ENCODE measurements around the gene ACTR6. TPM values are rescaled to one million over a fixed set of nuclear protein-coding genes. Genes with fewer than 3 reads are reported as not detected.
A peak's percentile ranks its signal among the peaks of the same experiment; 100 is the strongest.
"Not testable (repeated sequence)": the region's sequence is repeated elsewhere in the genome, so short reads cannot be mapped to it uniquely, and the experiment has no call there.

The ACTR6 gene
- total RNA-seq, 1 donor from 2014 or later, result 7.9 TPM

DNA sequence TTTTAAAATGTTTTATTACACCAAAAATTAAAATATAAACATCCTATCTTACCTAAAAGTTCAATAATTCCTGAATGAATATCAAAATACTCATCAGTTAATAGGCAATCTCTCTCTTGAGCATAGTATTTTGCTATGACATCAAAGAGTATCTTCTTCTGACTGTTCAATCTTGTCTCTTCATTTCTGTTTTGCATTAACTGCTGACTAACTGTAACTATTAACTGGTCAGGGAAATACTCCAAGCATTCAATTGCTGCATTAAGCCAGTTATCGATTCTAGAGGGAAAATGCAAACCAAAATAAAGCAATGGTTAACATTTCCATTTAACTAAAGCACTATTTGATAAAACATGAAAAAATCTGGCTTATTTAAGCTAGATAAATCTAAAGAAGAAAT, 52.8 kb downstream of the ACTR6 start:
- Histone ChIP-seq H3K9me3 (no peaks in the 10 kb centered on the region), H3K36me3 (no peaks in the 10 kb centered on the region), H3K27me3 (no peaks in the 10 kb centered on the region), H3K4me1 (no peaks in the 10 kb centered on the region), H3K27ac (no peak overlapping the region), H3K4me3 (no peak overlapping the region)
- TF ChIP-seq, protein P1, sequence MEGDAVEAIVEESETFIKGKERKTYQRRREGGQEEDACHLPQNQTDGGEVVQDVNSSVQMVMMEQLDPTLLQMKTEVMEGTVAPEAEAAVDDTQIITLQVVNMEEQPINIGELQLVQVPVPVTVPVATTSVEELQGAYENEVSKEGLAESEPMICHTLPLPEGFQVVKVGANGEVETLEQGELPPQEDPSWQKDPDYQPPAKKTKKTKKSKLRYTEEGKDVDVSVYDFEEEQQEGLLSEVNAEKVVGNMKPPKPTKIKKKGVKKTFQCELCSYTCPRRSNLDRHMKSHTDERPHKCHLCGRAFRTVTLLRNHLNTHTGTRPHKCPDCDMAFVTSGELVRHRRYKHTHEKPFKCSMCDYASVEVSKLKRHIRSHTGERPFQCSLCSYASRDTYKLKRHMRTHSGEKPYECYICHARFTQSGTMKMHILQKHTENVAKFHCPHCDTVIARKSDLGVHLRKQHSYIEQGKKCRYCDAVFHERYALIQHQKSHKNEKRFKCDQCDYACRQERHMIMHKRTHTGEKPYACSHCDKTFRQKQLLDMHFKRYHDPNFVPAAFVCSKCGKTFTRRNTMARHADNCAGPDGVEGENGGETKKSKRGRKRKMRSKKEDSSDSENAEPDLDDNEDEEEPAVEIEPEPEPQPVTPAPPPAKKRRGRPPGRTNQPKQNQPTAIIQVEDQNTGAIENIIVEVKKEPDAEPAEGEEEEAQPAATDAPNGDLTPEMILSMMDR (IDR thresholded peaks at IDR 0.05), result no peak
- intact Hi-C loops (cut with DNase I), result no loop called here
- DNase-seq (ENCODE audit: low spot score in 2 of 2), result no peak

DNA sequence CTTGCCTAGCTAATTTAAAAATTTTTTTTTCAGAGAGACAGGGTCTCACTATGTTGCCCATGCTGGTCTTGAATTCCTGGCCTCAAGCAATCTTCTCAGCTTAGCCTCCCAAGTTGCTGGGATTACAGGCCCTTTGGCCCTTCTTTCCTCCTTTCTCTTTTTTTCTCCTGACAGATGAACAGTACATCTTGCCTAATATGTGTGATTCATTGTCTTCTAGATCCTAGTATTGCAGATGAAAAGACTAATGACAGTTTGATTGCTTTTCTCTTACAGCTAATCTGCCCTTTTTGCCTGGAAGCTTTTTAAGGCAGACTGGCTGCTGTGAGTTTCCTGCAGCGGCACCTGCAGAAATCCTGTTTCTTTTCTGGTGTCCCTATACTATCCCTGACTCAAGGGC, 54.3 kb downstream of the ACTR6 start:
- intact Hi-C loops (cut with DNase I), result no loop called here

GRCh38 chr12:100258127-100258526, 57.5 kb downstream of the ACTR6 start:
- TF ChIP-seq, protein P1 (IDR thresholded peaks at IDR 0.05), result no peak
- H3K4me1 ChIP-seq, result no peaks in the 10 kb centered on the region
- no peak overlapping the region for H3K27ac ChIP-seq
- intact Hi-C loops (cut with DNase I), result no loop called here
- DNase-seq (ENCODE audit: low spot score in 2 of 2), result no peak
- no peaks in the 10 kb centered on the region for H3K9me3 ChIP-seq
- no peaks in the 10 kb centered on the region for H3K36me3 ChIP-seq
- no peak overlapping the region for H3K4me3 ChIP-seq
- no peaks in the 10 kb centered on the region for H3K27me3 ChIP-seq

More for the DNA sequence above, 54.3 kb downstream of the ACTR6 start:
- TF ChIP-seq, protein P1 (IDR thresholded peaks at IDR 0.05), result no peak
- Histone ChIP-seq H3K4me3 (no peak overlapping the region), H3K4me1 (no peaks in the 10 kb centered on the region), H3K9me3 (no peaks in the 10 kb centered on the region), H3K27ac (no peak overlapping the region), H3K36me3 (no peaks in the 10 kb centered on the region), H3K27me3 (no peaks in the 10 kb centered on the region)
- no peak for DNase-seq (ENCODE audit: low spot score in 2 of 2)

GRCh38 chr12:100263131-100263530, 62.5 kb downstream of the ACTR6 start:
- H3K4me1 ChIP-seq, result no peaks in the 10 kb centered on the region
- intact Hi-C loops (cut with DNase I), result loop anchor here (10.0 kb wide), 1 partner anchor 1748 kb away; the partner anchor contains the start of gene TMPO
- H3K36me3 ChIP-seq, result no peaks in the 10 kb centered on the region
- H3K27me3 ChIP-seq, result no peaks in the 10 kb centered on the region
- DNase-seq (ENCODE audit: low spot score in 2 of 2), result no peak
- no peak overlapping the region for H3K4me3 ChIP-seq
- no peak overlapping the region for H3K27ac ChIP-seq
- TF ChIP-seq, protein P1 (IDR thresholded peaks at IDR 0.05), result no peak
- no peaks in the 10 kb centered on the region for H3K9me3 ChIP-seq

DNA sequence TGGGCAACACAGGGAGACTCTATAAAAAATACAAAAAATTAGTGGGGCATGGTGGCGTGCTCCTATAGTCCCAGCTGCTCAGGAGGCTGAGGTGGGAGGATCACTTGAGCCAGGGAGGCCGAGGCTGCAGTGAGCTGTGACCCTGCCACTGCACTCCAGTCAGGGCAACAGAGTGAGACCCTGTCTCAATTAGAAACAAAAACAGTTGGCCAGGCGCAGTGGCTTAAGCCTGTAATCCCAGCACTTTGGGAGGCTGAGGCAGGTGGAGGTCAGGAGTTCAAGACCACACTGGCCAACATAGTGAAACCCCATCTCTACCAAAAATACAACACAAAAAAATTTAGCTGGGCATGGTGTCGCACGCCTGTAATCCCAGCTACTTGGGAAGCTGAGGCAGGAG, 64.5 kb downstream of the ACTR6 start:
- not testable (repeated sequence) for H3K27ac ChIP-seq; H3K9me3 ChIP-seq; H3K36me3 ChIP-seq; H3K27me3 ChIP-seq; H3K4me3 ChIP-seq; DNase-seq (ENCODE audit: low spot score in 2 of 2)
- intact Hi-C loops (cut with DNase I), result loop anchor here (5.0 to 10.0 kb wide), 3 partner anchors 1432 to 1750 kb away; partner anchors contain the start of genes CHPT1, DRAM1 and TMPO
- peaks cover 0 to 17% of the 10 kb centered on the region in 2 donors for H3K4me1 ChIP-seq

- Histone ChIP-seq H3K4me1 (peaks cover 0 to 20% of the 10 kb centered on the region in 2 donors), H3K4me3 (peak overlapping the region; percentile 95 to 100), H3K27me3 (no peaks in the 10 kb centered on the region), H3K36me3 (no peaks in the 10 kb centered on the region), H3K27ac (peak overlapping the region; percentile 97 to 98), H3K9me3 (no peaks in the 10 kb centered on the region)
- TF ChIP-seq, protein P1 (IDR thresholded peaks at IDR 0.05), result no peak
- no peak for DNase-seq (ENCODE audit: low spot score in 2 of 2)
- intact Hi-C loops (cut with DNase I), result loop anchor here (5.0 to 10.0 kb wide), 3 partner anchors 1431 to 1751 kb away; partner anchors contain the start of genes CHPT1, DRAM1 and TMPO
Measured at GRCh38 chr12:100265732-100266584, 65.3 kb downstream of the ACTR6 start.

Data from ascending aorta (tissue), 2 donors.